Measurements from ENCODE around the gene PCBD1. TPM values are rescaled to one million over a fixed set of nuclear protein-coding genes. Genes with fewer than 3 reads are reported as not detected.

PCBD1 gene
- total and polyA plus RNA-seq, 2 experiments from 2014 or later = 33.3 to 78.5 TPM

- no peaks in the 10 kb centered on the region for H3K4me1 ChIP-seq (ENCODE audit: insufficient read depth)
- Mint-ChIP-seq H3K4me3 (no peak overlapping the region), H3K36me3 (ENCODE audit: low read depth) (no peaks in the 10 kb centered on the region), H3K27me3 (ENCODE audit: insufficient read depth, low read depth, poor library complexity) (peaks cover 7% of the 10 kb centered on the region), H3K9me3 (peaks cover 3% of the 10 kb centered on the region; the same call in 2 of the 3 replicates), H3K27ac (no peak overlapping the region), H3K4me1 (no peaks in the 10 kb centered on the region; the same call in 2 of the 3 replicates)
- H3K4me2 ChIP-seq = no peak overlapping the region
- no peaks in the 10 kb centered on the region for H3K36me3 ChIP-seq (ENCODE audit: insufficient read depth)
- no peaks in the 10 kb centered on the region for H3K27me3 ChIP-seq (ENCODE audit: insufficient read depth)
- no peaks in the 10 kb centered on the region for H3K9me2 ChIP-seq (ENCODE audit: insufficient read depth)
- no peak overlapping the region for H3K4me3 ChIP-seq
- ATAC-seq (no peak), DNase-seq (ENCODE audit: low spot score) (no peak)
- H3F3A ChIP-seq (replicated peaks; ENCODE audit: low read depth) = no peaks in the 10 kb centered on the region
- no peaks in the 10 kb centered on the region for H3K79me2 ChIP-seq (replicated peaks; ENCODE audit: insufficient read depth)
- no peaks in the 10 kb centered on the region for H4K20me1 ChIP-seq (replicated peaks; ENCODE audit: insufficient read depth)
- TF ChIP-seq STAT1 (IDR thresholded peaks at IDR 0.05; ENCODE audit: unreplicated experiment) = no peak
- no peak for TF ChIP-seq EZH2phosphoT487 (IDR thresholded peaks at IDR 0.05; ENCODE audit: unreplicated experiment)
- no peak for TF ChIP-seq ETS1 (IDR thresholded peaks at IDR 0.05)
- no peak for TF ChIP-seq REST (IDR thresholded peaks at IDR 0.05; ENCODE audit: unreplicated experiment)
- no peak for TF ChIP-seq ZNF114 (CRISPR knock-in tag; IDR thresholded peaks at IDR 0.05)
- no peak for TF ChIP-seq CREB1 (CRISPR knock-in tag; IDR thresholded peaks at IDR 0.05; ENCODE audit: low read depth)
- no peak for TF ChIP-seq EZH2 (IDR thresholded peaks at IDR 0.05; ENCODE audit: low read depth, unreplicated experiment)
- no peak for TF ChIP-seq POLR2AphosphoS5 (IDR thresholded peaks at IDR 0.05; ENCODE audit: low read depth)
- TF ChIP-seq ZNF462 (CRISPR knock-in tag; IDR thresholded peaks at IDR 0.05) = no peak
- TF ChIP-seq JUNB (IDR thresholded peaks at IDR 0.05; ENCODE audit: unreplicated experiment) = no peak
- no peak for TF ChIP-seq CTCF (conservative IDR thresholded peaks at IDR 0.05; ENCODE audit: low read depth in 2 of 2)
- no peak overlapping the region for H2AFZ ChIP-seq
- H3K27ac ChIP-seq (ENCODE audit: low read depth) = no peak overlapping the region
These were observed 25.5 kb upstream of the PCBD1 start for GRCh38 chr10:70913893-70914240.

All from GM23338 (cell line).